RCC 7860 (cell line): Measurements from ENCODE around the gene PODN.

Source experiments
- DNase-seq: peaks from one replicate; pipeline ENCODE4 v3.0.0-alpha.2; 2015; ENCODE audit warnings: low spot score
- FAIRE-seq: peaks from 2 replicates; lab custom pipeline; 2012; peaks lifted over from hg19 to GRCh38; lab: Jason Lieb, UNC

Gene PODN

GRCh38 chr1:53049574-53049967 is 12.4 kb upstream of the PODN start:
- no peak for DNase-seq
- no peak for FAIRE-seq

GRCh38 chr1:53050310-53050709 is 11.7 kb upstream of the PODN start:
- FAIRE-seq (no peak), DNase-seq (no peak)

GRCh38 chr1:53051676-53052075 is 10.3 kb upstream of the PODN start:
- no peak for DNase-seq
- FAIRE-seq, result no peak

GRCh38 chr1:53057127-53057526 is 4.9 kb upstream of the PODN start:
- FAIRE-seq (no peak), DNase-seq (no peak)

GRCh38 chr1:53060579-53060978 is 1.4 kb upstream of the PODN start:
- FAIRE-seq, result no peak
- no peak for DNase-seq

- FAIRE-seq, result no peak
Measured at GRCh38 chr1:53061123-53061858, 722 bp upstream of the PODN start.

GRCh38 chr1:53062708-53063591 is 937 bp downstream of the PODN start:
- FAIRE-seq (no peak), DNase-seq (no peak)

More at GRCh38 chr1:53061123-53061858, 722 bp upstream of the PODN start:
- no peak for DNase-seq

GRCh38 chr1:53063744-53064515 is 1.9 kb downstream of the PODN start:
- FAIRE-seq, result no peak

GRCh38 chr1:53065391-53065790 is 3.4 kb downstream of the PODN start:
- no peak for FAIRE-seq
- DNase-seq, result no peak

More at GRCh38 chr1:53063744-53064515, 1.9 kb downstream of the PODN start:
- no peak for DNase-seq

- FAIRE-seq (no peak), DNase-seq (no peak)
Measured at GRCh38 chr1:53066488-53066887, 4.5 kb downstream of the PODN start.

GRCh38 chr1:53066891-53067738 is 5.1 kb downstream of the PODN start:
- DNase-seq (no peak), FAIRE-seq (no peak)

- no peak for DNase-seq
- no peak for FAIRE-seq
Measured at GRCh38 chr1:53067886-53068285, 5.9 kb downstream of the PODN start.

GRCh38 chr1:53068314-53069099 is 6.5 kb downstream of the PODN start:
- DNase-seq (no peak), FAIRE-seq (no peak)

GRCh38 chr1:53069265-53069662 is 7.3 kb downstream of the PODN start:
- DNase-seq (no peak), FAIRE-seq (no peak)

GRCh38 chr1:53069663-53070327 is 7.8 kb downstream of the PODN start:
- no peak for DNase-seq
- FAIRE-seq, result no peak

- DNase-seq (no peak), FAIRE-seq (no peak)
Measured at GRCh38 chr1:53070621-53071020, 8.6 kb downstream of the PODN start.

- FAIRE-seq (no peak), DNase-seq (no peak)
Measured at GRCh38 chr1:53071167-53071865, 9.3 kb downstream of the PODN start.

- peak; percentile 50 for FAIRE-seq
- DNase-seq, result no peak
Measured at GRCh38 chr1:53071915-53072314, 9.9 kb downstream of the PODN start.
